CD14-positive monocyte (primary cell): ENCODE data around the gene CD55. TPM values are rescaled to one million over a fixed set of nuclear protein-coding genes. Genes with fewer than 3 reads are reported as not detected.

Experiments
- DNase-seq, 3 donors: peaks; one replicate each; pipeline ENCODE4 v3.0.0-alpha.2; 2011 to 2022
- H2AFZ ChIP-seq: 2 replicates; pipeline ENCODE4 v1.6.0; 2012; ENCODE audit warnings: mild to moderate bottlenecking, low read depth, low read length, inconsistent platforms; ENCODE audit not compliant: insufficient read depth, poor library complexity, severe bottlenecking
- H3K27ac ChIP-seq, 2 donors: 1 replicate in 1 of 2; 2 replicates in 1 of 2; pipeline ENCODE4 v1.5.1; 2012 to 2013; ENCODE audit warnings: low read length in 2 of 2, control low read depth in 1 of 2, inconsistent platforms in 1 of 2, low read depth in 1 of 2, mild to moderate bottlenecking in 1 of 2
- H3K27me3 ChIP-seq, 2 donors: one replicate each; pipeline versions ENCODE4 v1.6.0 to v1.6.1; 2011 to 2013; ENCODE audit warnings: low read length in 2 of 2; ENCODE audit not compliant: control insufficient read depth in 2 of 2, insufficient read depth in 2 of 2
- H3K36me3 ChIP-seq, 2 donors: replicated peaks in 1 of 2; 1 replicate in 1 of 2; 2 replicates in 1 of 2; pipeline versions ENCODE4 v1.5.1 to v1.6.1; 2012 to 2013; ENCODE audit warnings: low read length in 2 of 2, control low read depth in 1 of 2, inconsistent platforms in 1 of 2, mild to moderate bottlenecking in 1 of 2; ENCODE audit not compliant: insufficient read depth in 2 of 2, control insufficient read depth in 1 of 2
- H3K4me1 ChIP-seq, 2 donors: 1 replicate in 1 of 2; 2 replicates in 1 of 2; pipeline versions ENCODE4 v1.5.1 to v1.6.1; 2012 to 2013; ENCODE audit warnings: low read length in 2 of 2, control low read depth in 1 of 2, inconsistent platforms in 1 of 2, mild to moderate bottlenecking in 1 of 2, moderate library complexity in 1 of 2; ENCODE audit not compliant: insufficient read depth in 2 of 2, control insufficient read depth in 1 of 2
- H3K4me2 ChIP-seq: replicated peaks from 2 replicates; pipeline ENCODE3; 2012; ENCODE audit warnings: low read length, moderate library complexity, mild to moderate bottlenecking; ENCODE audit not compliant: poor library complexity, severe bottlenecking; ENCODE audit errors: extremely low read depth
- H3K4me3 ChIP-seq, 3 experiments: fragments of 200-600 bp in 1 of 3; sonication (generic) in 1 of 3; replicated peaks in 1 of 3; 1 replicate in 2 of 3; 2 replicates in 1 of 3; pipeline ENCODE4 v1.5.1; 2011 to 2013; ENCODE audit warnings: low read length in 3 of 3, mild to moderate bottlenecking in 3 of 3, control low read depth in 2 of 3, low read depth in 2 of 3, inconsistent platforms in 1 of 3, moderate library complexity in 1 of 3
- H3K79me2 ChIP-seq: 2 replicates; pipeline ENCODE4 v1.6.0; 2012; ENCODE audit warnings: mild to moderate bottlenecking, control low read depth, inconsistent platforms, low read length, moderate library complexity; ENCODE audit not compliant: insufficient read depth
- H3K9ac ChIP-seq: 2 replicates; pipeline ENCODE4 v1.6.0; 2017; ENCODE audit warnings: low read length, mild to moderate bottlenecking; ENCODE audit not compliant: insufficient read depth, poor library complexity, severe bottlenecking
- H3K9me3 ChIP-seq, 2 donors: replicated peaks in 1 of 2; 1 replicate in 1 of 2; 2 replicates in 1 of 2; pipeline versions ENCODE4 v1.5.1 to v1.6.1; 2012 to 2013; ENCODE audit warnings: low read length in 2 of 2, control low read depth in 1 of 2; ENCODE audit not compliant: control insufficient read depth in 1 of 2, insufficient read depth in 1 of 2
- H4K20me1 ChIP-seq: 2 replicates; pipeline ENCODE4 v1.6.0; 2012; ENCODE audit warnings: mild to moderate bottlenecking, low read length, control low read depth, moderate library complexity; ENCODE audit not compliant: insufficient read depth
- H3K27ac Mint-ChIP-seq, 7 donors: one replicate each; pipeline ENCODE4 v1.8.0; 2020; ENCODE audit warnings: mild to moderate bottlenecking in 7 of 7, mixed read lengths in 7 of 7, moderate library complexity in 6 of 7, inconsistent platforms in 2 of 7
- H3K27me3 Mint-ChIP-seq, 3 donors: one replicate each; pipeline ENCODE4 v1.8.0; 2021 to 2022; ENCODE audit warnings: low read depth in 3 of 3, mild to moderate bottlenecking in 3 of 3, mixed read lengths in 3 of 3, moderate library complexity in 3 of 3, inconsistent platforms in 1 of 3
- H3K36me3 Mint-ChIP-seq, 2 donors: one replicate each; pipeline ENCODE4 v1.8.0; 2020; ENCODE audit warnings: mixed read lengths in 2 of 2, inconsistent platforms in 1 of 2, mild to moderate bottlenecking in 1 of 2
- H3K4me1 Mint-ChIP-seq: one replicate; pipeline ENCODE4 v1.8.0; 2020; ENCODE audit warnings: mild to moderate bottlenecking, mixed read lengths
- H3K4me3 Mint-ChIP-seq, 2 donors: one replicate each; pipeline ENCODE4 v1.8.0; 2020; ENCODE audit warnings: mild to moderate bottlenecking in 2 of 2, mixed read lengths in 2 of 2, moderate library complexity in 1 of 2
- H3K9me3 Mint-ChIP-seq, 7 donors: one replicate each; pipeline ENCODE4 v1.8.0; 2020 to 2022; ENCODE audit warnings: mixed read lengths in 7 of 7, mild to moderate bottlenecking in 6 of 7, moderate library complexity in 6 of 7, inconsistent platforms in 2 of 7
- CTCF ChIP-seq: fragments of 200-600 bp; IDR thresholded peaks from one replicate; pipeline ENCODE4 v1.8.0; 2022; ENCODE audit warnings: antibody characterized with exemption, mild to moderate bottlenecking
- WGBS: methylation state at CpG from one replicate; pipeline ENCODE4 v1.1.5; 2013; ENCODE audit warnings: missing lambda C conversion rate; ENCODE audit not compliant: insufficient coverage; 5-methylcytosine and 5-hydroxymethylcytosine counted together
- intact Hi-C, 2 donors: fragments of 100-400 bp; cut with micrococcal nuclease; formaldehyde crosslinking; loops; one replicate each; pipeline versions ENCODE4 v1.15.0 to v1.15.1; 2023
- polyA plus RNA-seq, 3 donors: library from polyadenylated mRNA; depleted of rRNA in 1 of 3; unstranded in 2 of 3; stranded (reverse) in 1 of 3; fragments of 300-500 nt in 2 of 3; fragments of >200 nt in 1 of 3; fragmentation: Illumina TruSeq in 2 of 3; gene quantifications; 1 replicate in 2 of 3; 2 replicates in 1 of 3; pipeline ENCODE4 v1.2.3, GENCODE V29; 2012 to 2021

The CD55 gene
- polyA plus RNA-seq, 3 donors, result 171 to 221 (median 182) TPM

DNA sequence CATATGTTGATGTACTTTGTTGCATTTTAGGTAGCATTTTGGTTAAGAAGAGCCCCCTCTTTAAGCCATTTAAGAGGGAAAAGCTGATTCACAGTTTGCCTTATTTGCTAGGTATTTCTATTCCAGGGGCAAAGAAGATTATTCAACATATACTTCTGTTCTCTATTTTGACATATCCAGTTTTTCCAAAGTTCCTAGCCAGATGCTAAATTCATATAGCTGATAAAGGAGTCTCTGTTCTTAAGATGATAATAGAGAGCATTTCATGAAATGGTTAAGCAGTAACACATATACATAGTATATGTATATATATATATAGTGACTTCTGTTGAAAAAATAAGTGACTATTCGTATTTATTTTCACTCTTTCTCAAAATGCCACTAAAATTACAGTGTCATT is 15.5 kb upstream of the CD55 start:
- Histone ChIP-seq H3K4me1 (peaks cover 24 to 36% of the 10 kb centered on the region in 2 donors), H4K20me1 (no peaks in the 10 kb centered on the region), H3K36me3 (no peaks in the 10 kb centered on the region), H3K4me3 (no peak overlapping the region), H3K9ac (no peak overlapping the region), H3K79me2 (no peaks in the 10 kb centered on the region), H3K4me2 (no peak overlapping the region), H3K27ac (no peak overlapping the region), H3K27me3 (no peaks in the 10 kb centered on the region), H2AFZ (no peak overlapping the region), H3K9me3 (no peaks in the 10 kb centered on the region)
- peaks cover 36% of the 10 kb centered on the region for H3K4me1 Mint-ChIP-seq
- intact Hi-C loops, result no loop called here
- no peak for DNase-seq
- H3K36me3 Mint-ChIP-seq, result no peaks in the 10 kb centered on the region
- no peak overlapping the region for H3K4me3 Mint-ChIP-seq
- no CpG with 5 or more reads among the region's 1 CpG for WGBS
- H3K27me3 Mint-ChIP-seq, result peaks cover 0 to 3% (median 0%) of the 10 kb centered on the region in 3 donors
- no peak for TF ChIP-seq CTCF
- no peak overlapping the region for H3K27ac Mint-ChIP-seq
- peaks cover 0 to 10% (median 3%) of the 10 kb centered on the region in 7 donors for H3K9me3 Mint-ChIP-seq

GRCh38 chr1:207306603-207307002 is 14.9 kb upstream of the CD55 start:
- TF ChIP-seq CTCF, result no peak
- Histone ChIP-seq H3K9ac (no peak overlapping the region), H4K20me1 (no peaks in the 10 kb centered on the region), H3K36me3 (no peaks in the 10 kb centered on the region), H2AFZ (no peak overlapping the region), H3K4me1 (peaks cover 30 to 42% of the 10 kb centered on the region in 2 donors), H3K79me2 (no peaks in the 10 kb centered on the region), H3K27ac (no peak overlapping the region), H3K27me3 (no peaks in the 10 kb centered on the region), H3K4me2 (no peak overlapping the region), H3K9me3 (no peaks in the 10 kb centered on the region), H3K4me3 (no peak overlapping the region)
- peaks cover 0 to 10% (median 3%) of the 10 kb centered on the region in 7 donors for H3K9me3 Mint-ChIP-seq
- no peaks in the 10 kb centered on the region for H3K36me3 Mint-ChIP-seq
- 100% methylated on average over 1 of the region's 5 CpGs for WGBS
- peaks cover 41% of the 10 kb centered on the region for H3K4me1 Mint-ChIP-seq
- no peak overlapping the region for H3K4me3 Mint-ChIP-seq
- no peak for DNase-seq
- no peak overlapping the region for H3K27ac Mint-ChIP-seq
- peaks cover 0 to 3% (median 0%) of the 10 kb centered on the region in 3 donors for H3K27me3 Mint-ChIP-seq
- intact Hi-C loops, result no loop called here
